ENCODE results near the gene CSTPP1.

Gene CSTPP1

DNA sequence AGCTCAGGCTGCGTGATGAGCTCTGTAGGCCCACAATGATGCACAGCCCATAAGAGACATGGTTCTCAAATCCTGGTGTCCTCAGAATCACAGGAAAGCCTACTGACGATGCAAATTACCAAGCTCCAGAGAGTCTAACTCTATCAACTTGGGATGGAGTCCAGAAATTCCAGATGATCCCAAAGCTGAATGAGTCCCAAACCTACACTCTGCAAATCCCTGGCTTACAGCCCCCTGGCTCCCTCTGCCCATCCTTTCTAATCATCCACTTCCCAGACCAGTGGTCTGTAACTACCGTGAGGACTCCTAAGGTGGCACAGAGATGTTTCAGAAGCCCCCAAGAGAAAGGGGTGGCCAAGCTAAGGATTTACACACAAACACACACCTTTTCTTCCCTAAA is 226.6 kb downstream of the CSTPP1 start:
- no peak for DNase-seq

DNA sequence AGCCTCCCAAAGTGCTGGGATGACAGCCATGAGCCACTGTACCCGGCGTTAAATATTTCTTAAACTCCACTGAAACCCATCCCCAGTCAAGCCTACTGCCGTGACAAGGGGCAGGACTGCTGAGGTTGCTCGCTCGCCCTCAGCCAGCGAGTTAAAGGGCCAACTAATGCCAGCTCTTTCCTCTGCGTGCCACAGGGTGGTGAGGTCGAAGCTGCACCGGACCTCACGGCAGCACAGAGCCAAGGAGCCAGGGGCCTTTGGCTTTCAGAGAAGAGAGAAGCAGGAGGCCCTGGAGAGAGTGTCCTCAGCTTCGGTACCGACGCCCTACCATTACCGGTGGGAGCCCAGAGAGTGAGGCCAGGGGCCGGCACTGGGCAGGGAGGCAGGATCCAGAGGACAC is 227.3 kb downstream of the CSTPP1 start:
- DNase-seq = no peak

- no peak for DNase-seq
Measured at GRCh38 chr11:47164321-47164720, 227.8 kb downstream of the CSTPP1 start.

GRCh38 chr11:47165253-47165840 is 228.8 kb downstream of the CSTPP1 start:
- no peak for DNase-seq

GRCh38 chr11:47166368-47166767 is 229.8 kb downstream of the CSTPP1 start:
- no peak for DNase-seq

DNA sequence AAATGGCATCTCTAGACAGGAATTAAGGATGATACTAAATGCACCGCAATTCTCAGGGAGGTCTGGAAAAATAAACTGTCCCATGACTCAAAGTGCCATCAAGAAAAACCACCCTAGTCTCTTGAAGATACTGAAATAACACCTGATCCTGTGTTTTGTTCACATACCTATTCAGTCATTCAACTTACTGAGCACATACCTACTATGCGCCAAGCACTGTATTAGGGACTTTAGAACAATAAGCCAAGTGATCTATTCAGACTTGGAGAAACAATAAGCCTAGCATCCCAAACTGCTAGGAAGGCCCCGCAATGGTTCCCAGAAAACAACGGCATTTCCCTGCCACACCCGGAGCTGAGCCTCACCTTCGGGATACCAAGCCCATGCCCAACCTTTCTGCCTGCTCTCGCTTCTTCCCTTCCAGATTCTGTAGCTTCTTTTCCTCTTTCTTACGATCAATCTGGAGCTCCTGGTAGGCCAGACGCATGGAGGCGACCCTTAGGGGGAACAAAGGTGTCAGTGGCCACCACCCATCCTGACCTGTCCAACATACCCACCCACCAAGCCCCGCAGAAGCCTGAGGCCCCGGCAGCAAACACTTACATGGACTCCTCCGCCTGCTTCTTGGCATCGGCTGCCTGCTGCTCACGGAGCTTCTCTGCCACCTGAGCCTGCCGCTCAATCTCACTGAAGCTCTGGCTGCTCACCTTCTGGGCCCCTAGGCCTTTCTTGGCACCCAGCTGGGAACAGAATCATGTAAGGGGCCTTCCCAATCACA is 234.7 kb downstream of the CSTPP1 start:
- no peak for DNase-seq

- DNase-seq = no peak
Measured at GRCh38 chr11:47171856-47172255, 235.3 kb downstream of the CSTPP1 start.

DNA sequence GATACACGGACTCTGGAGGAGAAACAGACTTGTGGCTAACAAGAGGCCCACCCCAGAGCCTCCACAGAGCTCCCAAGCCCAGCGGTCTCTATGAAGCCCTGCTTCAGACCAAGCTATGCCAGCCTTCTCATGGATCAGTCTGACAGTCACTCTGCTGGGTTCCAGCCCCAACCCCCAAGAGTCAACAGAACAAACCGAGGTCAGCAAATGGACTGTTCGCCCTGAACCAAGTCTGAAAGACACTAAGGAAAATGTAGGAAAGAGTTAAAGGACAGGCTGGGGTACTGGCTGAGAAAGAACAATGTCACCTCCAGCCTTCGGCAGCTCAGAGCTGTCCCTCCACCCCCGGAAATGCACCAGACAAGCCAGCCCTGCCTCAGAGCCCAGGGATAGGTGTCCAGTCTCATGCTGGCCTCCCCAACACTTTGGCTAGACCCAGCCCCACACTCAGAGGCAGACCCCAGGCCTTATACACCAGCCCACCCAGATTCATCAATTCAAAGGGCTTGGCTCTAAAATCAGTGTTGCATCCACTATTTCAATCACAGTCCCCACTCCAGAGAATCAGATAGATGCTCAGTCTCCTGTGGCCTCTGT is 236.3 kb downstream of the CSTPP1 start:
- no peak for DNase-seq

- DNase-seq = no peak
Measured at GRCh38 chr11:47175746-47176327, 239.3 kb downstream of the CSTPP1 start.

- DNase-seq = peak; percentile 96
Measured at GRCh38 chr11:47176328-47177228, 240.0 kb downstream of the CSTPP1 start, which contains the start of gene ARFGAP2. TSS of gene ARFGAP2 (minus strand) at chr11:47176879. CDS start at chr11:47176853, 26 bp downstream.

DNA sequence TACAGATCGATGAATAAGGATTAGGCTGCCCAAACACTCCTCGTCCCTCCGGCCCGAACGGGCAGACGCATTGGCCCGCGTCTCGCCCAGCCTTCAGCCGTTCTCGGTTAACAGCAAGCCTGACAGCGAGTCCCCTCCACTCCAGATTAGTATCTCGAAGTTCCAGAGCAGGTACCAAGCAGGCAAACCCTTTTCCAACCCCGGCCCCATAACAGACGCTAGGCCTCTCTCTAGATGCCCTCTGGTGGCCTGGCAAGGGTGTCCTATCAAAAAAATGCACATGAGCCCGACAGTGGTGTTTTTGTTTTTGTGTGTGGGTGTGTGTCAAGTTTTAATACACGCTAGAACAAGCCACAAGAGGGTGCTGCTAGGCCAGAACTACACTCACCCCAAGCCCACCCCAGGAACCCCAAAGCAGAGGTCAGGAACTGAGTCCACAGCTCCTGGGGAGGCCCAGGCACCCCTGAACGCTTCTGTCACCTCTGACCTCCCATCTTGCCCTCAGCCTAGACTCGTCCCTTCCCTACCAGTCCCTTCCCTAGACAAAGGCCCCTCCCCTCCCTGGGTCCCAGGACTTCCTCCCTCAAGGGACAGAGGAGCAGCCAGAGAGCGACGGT is 240.8 kb downstream of the CSTPP1 start:
- DNase-seq = peak; percentile 75

- DNase-seq = no peak
Measured at GRCh38 chr11:47177846-47178245, 241.3 kb downstream of the CSTPP1 start.

- no peak for DNase-seq
Measured at GRCh38 chr11:47178316-47178715, 241.8 kb downstream of the CSTPP1 start.

GRCh38 chr11:47178737-47179654 is 242.4 kb downstream of the CSTPP1 start:
- no peak for DNase-seq

DNA sequence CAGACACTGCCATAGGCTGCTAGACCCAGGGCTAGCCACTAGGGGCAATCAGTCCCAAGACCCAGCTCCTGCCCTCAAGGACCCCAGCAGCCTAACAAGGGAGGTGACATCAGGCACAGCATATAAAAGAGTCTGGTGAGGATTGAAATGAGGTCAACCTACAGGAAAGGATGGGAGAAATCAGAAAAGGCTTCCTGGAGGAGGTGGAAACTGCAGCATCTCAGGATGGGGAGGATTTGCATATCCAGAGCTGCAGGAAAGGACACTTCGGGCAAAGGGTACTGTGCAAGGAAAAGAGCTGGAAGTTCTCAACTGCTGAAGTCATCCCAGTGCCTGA is 243.1 kb downstream of the CSTPP1 start:
- DNase-seq = peak; percentile 22

DNA sequence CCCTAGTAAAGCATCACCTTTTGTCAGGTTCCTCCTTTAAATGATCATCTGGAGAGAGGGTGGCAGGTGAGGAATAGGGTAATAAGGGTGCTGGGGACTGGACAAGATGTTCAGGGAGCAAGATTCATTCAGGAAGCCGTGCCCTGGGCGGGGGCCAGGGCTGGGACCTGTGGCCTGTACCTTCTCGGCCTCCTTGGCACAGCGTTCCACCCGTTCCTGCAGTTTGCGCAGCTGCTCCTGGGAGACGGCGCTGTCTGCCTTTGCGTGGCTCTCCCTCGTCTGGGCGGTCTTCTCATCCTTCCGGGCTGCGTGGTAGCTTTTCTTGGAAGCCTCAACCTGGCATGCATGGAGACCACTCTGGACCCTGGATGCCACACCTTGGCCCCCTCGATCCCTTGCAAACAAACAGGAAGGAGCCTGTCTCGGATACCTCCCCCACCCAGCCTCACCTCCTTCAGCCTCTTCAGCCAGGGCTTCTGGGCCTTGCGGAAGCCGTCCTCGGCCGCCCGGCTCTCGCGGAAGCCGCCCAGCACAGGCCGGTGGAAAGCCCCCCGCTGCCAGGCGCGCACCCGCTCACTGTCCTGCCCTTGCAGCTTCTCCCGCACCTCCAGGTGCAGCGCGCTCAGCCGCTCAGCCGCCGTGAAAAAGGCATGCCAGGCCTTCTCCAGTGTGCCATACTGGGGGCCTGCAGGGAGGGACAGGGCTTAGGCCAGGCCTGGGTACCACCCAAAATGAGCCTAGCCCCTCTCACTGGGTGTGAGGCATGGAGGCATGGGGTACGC is 243.6 kb downstream of the CSTPP1 start:
- DNase-seq = no peak

DNA sequence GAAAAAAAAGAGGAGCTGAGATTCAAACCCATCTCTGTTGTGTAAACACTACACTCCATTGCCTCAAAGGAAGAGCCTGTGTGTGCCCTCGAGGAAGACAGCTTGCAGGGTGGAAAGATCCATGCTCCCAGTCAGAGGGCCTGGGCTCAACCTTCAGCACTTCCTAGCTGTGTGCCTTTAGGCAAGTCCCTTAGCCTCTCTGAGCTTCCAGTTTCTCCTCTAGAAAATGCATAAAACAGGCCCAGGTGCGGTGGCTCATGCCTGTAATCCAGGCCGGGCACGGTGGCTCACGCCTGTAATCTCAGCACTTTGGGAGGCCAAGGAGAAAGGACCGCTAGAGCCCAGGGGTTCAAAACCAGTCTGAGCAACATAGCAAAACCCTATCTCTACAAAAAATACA is 244.7 kb downstream of the CSTPP1 start:
- DNase-seq = no peak

DNA sequence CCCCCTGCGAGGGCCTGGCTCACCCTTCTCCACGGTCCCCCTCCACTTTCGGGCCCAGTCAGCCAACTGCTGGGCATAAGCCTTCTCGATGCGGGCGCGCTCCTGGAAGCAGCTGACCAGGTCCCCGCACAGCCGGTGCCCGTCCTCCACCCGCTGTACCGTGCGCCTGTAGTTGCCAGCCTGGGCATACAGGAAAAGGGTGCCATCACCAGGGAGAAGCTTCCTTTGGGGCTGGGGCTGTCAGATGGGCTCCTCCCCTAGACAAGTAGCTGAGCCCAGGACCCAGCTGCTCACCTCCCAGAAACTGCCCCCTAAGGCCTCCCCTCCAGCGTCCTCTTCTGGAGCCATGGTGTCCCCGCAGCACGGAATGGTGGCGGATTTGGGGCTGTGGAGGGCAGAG is 245.8 kb downstream of the CSTPP1 start:
- DNase-seq = no peak

DNA sequence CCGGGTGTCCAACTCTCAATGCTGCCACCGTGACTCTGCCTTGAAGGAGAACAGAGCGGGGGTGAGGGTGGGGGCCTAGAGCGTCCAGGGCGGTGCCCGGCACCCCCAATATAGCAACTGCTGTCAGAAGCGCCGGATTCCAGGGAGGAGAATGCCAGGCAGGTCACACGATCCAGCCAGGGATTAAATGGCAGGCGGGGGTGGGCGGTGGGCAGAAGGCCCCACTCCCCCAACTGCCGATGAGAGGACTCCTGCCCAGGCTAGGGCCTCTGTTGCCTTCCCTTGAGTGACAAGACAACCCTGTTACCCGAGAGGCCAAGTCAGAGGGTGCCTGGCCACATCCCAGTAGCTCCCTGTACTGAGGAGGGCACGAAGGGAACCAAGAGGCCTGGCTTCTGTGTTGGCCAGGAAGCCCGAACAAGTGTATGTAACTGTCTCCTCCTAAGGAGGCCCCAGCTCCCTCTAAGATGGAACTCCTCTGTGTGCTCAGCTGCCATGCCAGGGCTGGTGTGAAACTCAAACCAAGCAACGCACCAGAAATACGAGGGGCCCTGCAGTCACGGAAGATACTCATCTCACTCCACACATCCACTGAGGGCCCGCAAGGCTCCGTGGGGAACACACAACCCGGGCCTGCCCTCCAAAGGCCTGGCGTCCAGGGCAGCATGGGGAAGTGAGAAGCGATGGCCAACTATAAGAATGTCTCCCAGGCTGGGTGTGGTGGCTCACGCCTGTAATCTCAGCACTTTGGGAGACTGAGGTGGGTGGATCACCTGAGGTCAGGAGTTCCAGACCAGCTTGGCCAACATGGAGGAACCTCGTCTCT is 246.7 kb downstream of the CSTPP1 start:
- DNase-seq = no peak
